Stimulated activated CD4-positive, alpha-beta T cell treated with anti-CD3 and anti-CD28 coated beads, Interleukin-15, amount 100 ng/mL, for 48 hours (primary cell): ENCODE results near the gene RPL36.
"Not testable (repeated sequence)": the region's sequence is repeated elsewhere in the genome, so short reads cannot be mapped to it uniquely, and the experiment has no call there.

Source experiments
- DNase-seq, 2 donors: peaks; one replicate each; pipeline ENCODE4 v3.0.0-alpha.2; 2020; ENCODE audit warnings: low read depth in 2 of 2

Gene RPL36

DNA sequence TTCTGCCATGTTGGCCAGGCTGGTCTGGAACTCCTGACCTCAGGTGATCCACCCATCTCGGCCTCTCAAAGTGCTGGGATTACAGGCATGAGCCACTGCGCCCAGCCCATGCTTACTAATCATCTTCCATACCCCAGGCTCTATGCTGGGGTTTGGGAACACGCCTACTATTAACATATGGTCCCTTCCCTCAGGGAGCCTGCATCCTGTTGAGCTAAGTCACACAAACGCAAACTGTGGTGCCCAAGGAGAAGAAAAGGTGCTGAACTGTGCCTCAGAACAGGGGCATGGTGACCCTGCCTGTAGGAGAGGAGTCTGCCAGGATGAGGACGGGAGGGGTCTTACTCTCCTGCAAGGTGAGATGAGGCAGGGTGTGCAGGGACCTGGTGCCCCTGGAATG lies 15.4 kb upstream of the RPL36 start:
- no peak for DNase-seq

DNA sequence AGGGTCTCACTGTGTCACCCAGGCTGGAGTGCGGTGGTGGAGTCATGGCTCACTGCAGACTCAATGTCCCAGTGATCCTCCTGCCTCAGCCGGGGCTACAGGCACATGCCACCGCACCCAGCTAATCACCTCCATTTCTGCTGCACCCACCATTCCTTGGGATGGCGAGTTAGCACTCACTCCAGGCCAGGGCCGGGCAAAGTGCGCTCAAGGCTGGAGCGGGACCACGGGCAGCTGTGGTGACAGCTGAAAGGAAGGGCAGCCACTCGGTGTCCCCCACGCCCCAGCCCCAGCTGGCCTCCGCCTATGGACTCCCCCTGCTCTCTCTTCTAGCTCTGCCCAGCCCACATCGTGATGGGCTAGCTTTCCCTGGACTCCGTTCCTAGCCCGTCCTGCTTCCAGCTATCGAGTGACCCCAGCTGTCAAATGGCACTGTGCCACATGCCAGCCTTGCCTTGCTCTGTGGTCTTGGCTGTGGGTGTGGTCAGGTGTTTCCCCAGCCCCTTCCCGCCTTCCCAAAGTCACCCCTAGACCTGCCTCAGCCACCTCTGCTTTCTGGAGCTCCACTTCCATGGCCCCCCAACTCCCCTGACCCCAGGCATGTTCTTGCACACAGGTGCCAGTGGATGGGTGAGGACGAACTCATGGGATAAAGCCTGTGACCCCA lies 13.9 kb upstream of the RPL36 start:
- DNase-seq = no peak

DNA sequence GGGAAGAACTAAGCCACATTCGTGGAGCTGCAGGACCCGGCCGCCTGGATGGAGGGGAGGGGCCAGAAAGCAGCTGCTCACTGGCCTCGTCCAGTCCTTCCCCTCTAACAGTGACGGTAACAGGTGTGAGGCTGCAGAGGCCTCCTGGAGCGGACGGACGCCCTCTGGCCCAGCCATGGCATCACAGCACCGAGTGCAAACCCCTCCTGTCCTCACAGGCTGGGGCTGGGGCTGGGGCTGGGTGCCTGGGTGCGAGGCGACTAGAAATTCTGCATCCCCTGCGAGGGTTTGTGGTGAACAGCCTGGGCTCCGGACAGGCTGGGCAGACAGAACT lies 13.4 kb upstream of the RPL36 start:
- no peak for DNase-seq

DNA sequence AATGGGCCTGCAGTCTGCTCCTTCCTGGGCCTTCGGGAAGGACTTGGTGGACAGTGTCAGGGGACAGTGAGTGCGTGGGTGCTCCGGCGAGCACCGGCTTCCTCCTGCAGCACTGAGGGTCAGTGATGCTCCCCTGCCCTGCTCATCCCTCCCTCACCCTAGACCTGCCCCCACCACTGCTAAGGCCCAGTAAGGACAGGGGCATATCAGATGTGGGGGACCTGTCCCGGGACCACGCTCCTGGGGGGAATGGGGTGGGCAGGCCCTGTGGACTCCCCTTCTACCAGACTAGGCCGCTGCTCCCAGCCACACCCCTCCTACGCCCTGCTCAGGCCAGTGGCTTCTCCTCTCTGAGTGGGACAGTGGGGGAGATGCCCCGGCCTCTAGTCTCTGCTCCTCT lies 13.0 kb upstream of the RPL36 start:
- DNase-seq = no peak

DNA sequence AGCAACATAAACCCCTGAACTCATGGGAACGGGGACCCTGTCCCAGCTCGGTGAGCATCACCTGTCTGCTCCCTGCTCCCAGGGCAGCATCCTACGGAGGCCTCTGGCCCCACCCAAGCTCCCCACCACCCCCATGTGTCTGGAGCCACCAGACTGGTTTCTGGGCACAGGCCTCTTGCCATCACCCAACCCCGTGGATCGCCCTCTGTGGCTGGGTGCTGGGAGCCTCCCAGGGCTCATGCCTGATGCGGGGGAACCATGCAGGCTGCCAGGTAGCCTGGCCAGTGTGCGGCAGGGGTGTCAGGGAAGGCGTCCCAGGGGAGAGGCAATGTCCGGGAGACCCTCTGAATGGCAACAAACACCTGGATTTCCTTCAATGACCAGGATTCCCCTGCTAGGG lies 12.5 kb upstream of the RPL36 start:
- DNase-seq = no peak

DNA sequence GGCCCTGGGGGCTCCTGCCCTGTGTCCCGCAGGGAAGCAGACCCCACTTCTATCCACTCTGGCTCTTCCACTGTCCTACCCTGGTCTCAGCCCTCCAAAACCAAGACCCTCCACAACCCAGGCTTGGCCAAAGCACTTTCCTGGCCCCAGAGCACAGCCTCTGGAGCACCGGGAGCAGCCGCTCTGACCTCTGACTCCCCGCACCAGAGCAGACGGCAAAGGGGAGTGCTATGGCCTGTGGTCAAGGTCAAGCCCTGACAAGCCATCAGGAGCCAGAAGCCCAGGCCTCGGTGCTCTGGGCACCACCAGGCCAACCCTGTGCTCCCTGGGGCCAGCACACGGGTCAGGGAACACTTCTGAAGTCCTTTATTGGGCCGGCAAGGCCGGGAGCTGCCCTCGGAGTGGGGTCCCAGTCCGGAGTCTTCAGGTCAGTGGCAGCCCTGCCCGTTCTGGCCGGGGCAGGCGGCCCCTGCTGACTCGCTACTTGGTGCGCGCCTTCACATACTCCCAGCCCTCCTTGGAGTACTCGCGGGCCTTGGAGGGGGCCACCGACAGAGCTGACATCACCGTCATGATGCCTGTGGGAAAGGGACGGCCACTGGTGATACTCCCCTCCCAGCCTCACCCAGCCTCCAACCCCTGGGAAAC lies 11.9 kb upstream of the RPL36 start:
- DNase-seq = no peak

DNA sequence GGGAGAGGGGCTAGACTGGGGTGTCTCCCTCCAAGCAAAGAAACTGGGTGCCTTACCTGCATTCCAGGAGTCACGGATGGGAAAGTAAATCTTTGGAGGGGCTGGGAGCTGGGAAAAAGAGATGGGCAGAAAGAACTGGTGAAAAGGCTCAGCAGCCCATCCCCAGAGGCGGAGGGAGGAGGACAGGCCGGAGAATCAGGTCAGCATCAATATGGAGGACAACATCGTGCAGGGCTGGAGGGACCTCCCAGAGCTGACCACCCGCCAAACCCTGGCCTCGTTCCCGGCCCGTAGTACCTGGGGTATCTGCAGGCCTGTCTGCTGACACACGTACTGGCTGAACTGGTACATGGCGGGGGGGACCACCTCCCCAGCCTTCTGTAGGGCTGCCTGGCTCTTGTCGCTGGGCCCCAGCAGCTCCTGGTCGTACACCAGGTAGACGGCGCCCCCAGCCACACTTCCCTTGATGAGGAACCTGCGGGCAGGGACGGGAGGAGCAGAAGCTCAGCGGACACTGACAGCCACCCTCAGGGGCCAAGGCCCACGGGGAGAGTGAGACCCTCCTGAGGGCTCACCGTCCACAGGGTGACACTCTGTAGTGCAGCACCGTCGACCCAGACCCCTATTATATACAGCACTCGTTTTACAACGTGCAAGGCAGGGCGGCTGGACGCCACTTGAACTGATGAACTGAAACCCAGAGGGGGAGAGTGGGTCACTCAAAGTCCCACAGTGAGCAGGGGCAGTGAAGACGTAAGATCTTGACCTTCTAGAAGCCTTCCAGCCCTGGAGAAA lies 10.6 kb upstream of the RPL36 start:
- DNase-seq = no peak

DNA sequence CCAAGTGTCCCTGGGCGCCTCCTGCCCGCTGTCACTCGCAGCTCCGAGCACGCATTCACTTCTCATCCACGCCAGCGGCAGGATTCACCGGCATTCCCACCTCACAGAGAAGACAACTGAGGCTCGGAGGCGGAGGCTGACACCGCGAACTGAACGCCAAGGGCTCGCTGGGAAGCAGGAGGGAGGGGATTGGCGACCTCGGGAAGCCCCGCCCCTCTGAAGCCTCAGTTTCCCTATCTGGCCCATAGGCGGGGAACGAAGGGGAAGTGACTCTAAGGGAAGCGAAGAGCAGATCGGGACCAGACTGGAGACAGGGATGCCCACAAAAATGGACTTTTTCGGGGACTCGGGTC lies 10.0 kb upstream of the RPL36 start:
- DNase-seq = no peak

DNA sequence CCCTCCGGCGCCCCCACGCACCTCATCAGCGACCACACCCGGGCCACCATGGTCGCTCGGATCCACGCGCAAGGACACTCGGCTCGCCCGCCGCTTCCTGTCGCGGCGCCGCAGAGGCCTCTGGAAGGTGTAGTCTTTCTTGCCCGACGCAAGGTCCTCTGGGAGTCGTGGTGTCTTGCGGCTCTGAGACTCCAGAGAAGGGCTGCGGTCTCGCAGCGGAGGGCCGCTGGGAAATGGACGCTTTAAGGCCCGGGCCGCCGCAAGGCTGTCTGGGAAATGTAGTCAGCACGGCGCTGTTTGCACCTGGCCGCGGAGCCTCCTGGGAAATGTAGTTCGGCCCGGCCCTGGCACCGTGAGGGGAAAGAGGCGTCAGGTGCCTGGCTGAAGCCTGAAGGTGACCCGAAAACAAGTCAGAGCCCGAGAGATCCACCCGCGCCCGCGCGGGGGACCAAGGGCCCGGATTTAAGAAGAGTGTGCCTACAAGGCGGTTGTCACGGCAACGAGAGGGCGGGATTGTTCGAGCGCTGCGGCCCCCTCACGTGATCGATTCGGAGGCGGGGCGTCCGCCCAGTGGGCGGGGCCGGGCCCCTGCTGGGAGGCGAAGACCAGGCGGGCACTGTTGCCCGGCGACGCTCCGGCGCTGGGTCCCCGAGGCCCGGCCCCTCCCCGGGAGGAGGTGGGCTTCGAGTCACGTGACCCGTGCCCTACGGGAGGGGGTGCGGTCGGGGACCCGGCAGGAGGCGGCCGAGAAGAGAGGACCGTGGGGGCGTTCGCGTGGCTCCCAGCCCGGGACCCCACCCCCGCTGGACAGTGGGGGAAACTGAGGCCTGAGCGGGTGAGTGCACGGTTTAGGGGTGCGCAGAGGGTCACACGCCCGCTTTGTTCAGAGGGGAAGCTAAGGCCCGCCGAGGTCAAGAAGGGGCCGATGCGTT lies 9.4 kb upstream of the RPL36 start, which contains the start of the genes HSD11B1L and MICOS13:
Gene HSD11B1L, plus strand, starts transcription at position 591 of the 932 bp plus-strand sequence. CDS start 3,806 bp downstream, outside the sequence.
Gene MICOS13, minus strand, starts transcription at position 80 of the 932 bp plus-strand sequence. Its CDS starts 30 bp downstream, at position 50.
- peak; percentile 97 to 98 for DNase-seq

DNA sequence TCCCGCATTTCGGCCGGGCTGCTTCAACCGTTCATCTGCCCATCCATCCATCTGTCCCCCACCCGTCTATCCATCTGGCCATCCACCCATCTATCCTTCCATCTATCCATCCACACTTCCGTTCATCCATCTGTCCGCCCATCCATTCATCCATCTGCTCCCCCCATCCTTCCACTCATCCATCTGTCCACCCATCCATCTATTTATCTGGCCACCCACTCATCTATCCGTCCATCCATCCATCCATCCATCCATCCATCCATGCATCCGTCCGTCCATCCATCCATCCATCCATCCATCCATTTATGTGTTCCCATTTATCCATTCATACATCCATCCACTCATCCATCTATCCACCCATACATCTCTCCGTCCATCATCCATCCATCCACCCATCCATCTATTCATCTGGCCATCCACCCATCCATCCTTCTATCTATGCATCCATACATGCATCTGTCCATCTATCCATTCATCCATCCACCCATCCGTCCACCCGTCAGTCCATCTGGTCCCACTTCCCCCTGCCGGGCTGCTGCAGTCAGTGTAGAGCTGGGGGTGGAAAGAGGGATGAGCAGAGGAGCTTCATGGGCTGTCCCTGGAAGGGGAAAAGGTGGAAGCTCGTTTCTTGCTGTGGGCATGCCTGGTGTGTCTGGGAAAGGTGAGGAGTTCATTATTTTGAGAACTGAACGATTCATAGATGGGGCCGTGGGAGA lies 8.5 kb upstream of the RPL36 start:
- DNase-seq = no peak

DNA sequence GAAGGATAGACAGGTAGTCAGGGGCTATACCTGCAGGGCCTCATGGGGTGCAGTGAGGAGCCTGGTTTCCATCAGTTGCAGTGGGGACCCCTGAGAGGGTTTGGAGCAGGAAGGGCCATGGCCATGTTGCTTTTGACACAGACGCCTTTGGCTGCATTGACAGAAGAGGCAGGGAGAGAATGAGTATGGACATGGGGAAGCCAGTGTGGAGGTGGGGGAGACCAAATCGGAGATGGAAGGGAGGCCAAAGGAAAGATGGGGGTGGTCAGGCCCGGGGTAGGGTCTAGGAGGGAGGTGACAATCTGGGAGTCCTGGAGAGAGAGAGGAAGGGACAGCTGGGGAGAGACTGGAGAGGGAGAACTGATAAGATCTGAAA lies 8.0 kb upstream of the RPL36 start:
- no peak for DNase-seq

DNA sequence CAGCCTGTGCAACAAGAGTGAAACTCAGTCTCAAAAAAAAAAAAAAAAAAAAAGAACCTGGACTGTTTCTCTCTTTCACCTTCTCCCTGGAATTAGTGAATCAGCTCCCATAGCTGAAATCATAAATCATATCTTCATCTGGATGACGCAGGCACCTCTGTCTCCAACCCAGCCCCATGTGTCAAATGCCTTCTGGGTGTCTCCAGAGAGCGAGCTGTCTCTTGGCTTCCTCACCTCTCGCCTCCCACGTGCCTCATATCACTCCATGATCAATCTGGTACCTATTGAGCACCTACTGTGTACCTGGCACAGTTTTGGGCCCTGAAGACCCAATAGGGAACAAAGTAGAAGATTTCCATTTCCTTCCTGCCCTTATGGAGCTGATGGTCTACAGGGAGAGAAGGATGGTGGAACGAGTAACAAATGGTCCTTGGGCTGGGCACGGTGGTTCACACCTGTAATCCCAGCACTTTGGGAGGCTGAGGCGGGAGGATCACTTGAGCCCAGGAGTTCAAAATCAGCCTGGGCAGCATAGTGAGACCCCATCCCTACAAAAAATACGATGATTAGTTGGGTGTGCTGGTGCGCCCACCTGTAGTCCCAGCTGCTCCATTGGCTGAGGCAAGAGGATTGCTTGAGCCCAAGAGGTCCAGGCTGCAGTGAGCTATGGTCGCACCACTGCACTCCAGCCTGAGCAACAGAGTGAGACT lies 6.8 kb upstream of the RPL36 start:
- no peak for DNase-seq

DNA sequence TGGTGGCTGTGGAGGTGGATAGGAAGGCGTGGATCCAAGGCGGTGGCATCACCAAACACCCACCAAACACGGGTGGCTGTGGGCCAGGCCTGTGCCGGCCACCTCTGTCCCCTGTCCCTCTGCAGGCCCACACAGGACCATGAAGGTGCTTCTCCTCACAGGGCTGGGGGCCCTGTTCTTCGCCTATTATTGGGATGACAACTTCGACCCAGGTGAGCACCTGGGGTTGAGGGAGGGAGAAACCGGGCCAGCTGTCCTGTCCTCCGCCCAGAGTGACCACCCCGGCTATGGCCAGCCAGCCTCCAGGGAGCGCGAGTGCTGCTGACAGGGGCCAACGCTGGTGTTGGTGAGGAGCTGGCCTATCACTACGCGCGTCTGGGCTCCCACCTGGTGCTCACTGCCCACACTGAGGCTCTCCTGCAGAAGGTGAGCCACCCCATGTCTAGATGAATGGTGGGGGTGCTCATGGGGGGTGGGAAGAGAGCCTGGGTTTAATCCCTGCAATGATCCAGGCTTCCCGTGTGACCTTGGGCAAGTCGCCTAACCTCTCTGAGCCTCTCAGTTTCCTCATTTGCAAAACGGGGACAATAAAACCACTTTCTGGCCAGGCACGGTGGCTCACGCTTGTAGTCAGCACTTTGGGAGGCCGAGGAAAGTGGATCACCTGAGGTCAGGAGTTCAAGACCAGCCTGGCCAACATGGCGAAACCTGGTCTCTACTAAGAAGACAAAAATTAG lies 5.2 kb upstream of the RPL36 start:
- no peak for DNase-seq

DNA sequence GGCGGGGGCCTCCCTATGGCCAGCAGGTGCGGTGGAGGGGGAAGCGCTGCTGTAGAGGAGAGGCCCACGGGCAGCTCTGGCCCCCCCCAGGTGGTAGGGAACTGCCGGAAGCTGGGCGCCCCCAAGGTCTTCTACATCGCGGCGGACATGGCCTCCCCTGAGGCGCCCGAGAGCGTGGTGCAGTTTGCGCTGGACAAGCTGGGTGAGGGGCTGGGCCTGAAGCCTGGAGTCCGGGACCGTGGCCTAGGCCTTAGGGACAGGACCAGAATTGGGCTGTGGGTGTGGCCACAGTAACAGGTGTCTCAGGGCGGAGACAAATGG lies 3.8 kb upstream of the RPL36 start:
- DNase-seq = no peak

DNA sequence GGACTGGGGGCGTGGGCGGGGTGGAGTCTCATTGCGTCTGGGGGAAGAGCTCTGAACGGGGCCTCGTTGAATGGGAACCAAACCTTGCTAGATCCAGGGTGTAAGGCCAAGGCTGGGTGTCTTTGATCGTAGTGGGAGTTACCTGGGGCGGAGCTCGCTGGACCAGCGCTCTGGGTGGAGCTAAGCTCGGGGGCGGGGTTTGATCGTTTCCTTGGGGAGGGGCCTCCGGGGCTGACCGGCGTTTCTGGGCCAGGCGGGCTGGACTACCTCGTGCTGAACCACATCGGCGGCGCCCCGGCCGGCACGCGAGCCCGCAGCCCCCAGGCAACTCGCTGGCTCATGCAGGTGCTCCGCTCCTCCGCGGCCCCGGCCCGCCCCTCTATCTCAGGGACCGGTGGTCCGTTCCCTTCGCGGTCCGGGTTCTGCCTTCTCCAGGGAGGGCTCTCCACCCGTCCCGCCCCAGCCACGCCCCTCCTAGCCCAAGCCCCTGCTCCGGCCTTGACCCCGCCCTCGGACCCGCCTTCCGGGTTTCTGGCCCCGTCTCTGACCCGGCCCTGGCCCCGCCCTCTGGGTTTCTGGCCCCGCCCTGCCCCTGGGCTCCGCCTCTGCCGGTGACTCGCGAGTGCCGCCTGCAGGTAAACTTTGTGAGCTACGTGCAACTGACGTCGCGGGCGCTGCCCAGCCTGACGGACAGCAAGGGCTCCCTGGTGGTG lies 3.3 kb upstream of the RPL36 start:
- peak; percentile 98 to 100 for DNase-seq

DNA sequence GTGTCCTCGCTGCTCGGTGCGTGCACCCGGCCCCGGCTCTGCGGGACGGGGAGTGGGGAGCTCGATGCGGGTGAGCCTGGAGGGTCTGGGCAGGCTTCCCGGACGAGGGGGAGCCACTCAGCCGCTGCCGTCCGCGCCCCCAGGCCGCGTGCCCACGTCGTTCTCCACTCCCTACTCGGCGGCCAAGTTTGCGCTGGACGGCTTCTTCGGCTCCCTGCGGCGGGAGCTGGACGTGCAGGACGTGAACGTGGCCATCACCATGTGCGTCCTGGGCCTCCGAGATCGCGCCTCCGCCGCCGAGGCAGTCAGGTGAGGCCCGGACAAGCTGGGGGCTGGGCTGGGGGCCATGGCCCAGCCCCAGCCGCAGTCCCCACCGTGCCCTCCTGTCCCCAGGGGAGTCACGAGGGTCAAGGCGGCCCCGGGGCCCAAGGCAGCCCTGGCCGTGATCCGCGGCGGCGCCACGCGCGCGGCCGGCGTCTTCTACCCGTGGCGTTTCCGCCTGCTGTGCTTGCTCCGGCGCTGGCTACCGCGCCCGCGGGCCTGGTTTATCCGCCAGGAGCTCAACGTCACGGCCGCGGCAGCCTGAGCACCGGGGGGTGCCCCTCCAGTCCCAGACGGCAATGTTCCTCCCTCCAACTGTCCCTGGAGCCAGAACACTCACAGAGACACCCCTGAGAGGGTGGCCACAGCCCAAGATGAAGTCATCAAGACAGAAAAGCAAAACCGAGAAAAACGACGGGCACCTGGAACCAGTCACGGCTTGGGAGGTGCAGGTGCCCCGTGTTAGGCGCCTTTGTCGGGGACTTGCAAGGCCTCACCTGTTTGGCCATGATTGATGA lies 2.5 kb upstream of the RPL36 start:
- DNase-seq = no peak

DNA sequence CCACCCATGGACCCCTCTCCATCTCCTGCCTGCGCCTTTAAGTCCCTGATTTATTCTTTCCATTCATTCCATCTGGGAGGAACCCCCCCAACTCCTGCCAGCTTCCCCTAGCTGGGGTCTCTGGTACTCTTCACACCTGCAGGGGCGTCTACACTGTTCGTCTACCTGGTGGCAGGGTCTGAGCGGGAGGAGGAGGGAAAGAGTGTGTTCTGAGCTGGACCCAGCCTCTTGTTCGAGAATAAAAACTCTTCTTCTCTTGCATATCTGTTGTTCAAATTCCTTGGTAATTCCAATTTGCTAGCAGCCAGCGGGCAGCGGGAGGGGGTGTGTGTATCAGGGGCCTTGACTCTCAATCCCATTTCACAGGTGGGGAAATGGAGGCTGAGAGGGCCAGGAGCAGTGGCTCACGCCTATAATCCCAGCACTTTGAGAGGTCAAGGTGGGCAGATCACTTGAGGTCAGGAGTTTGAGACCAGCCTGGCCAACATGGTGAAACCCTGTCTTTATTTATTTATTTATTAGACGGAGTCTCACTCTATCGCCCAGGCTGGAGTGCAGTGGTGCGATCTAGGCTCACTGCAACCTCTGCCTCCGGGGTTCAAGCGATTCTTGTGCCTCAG lies 1.7 kb upstream of the RPL36 start:
- not testable (repeated sequence) for DNase-seq
